HepG2 (cell line): ENCODE results near the gene NFIL3. TPM values are rescaled to one million over a fixed set of nuclear protein-coding genes. Genes with fewer than 3 reads are reported as not detected.

Source experiments
- ARNT ChIP-seq: fragments of 450-650 bp; IDR thresholded peaks from 2 replicates; pipeline ENCODE4 v1.6.1; 2017
- BCL6 ChIP-seq: IDR thresholded peaks from 2 replicates; pipeline ENCODE4 v1.6.1; 2016; ENCODE audit warnings: missing genetic modification reagents, missing compliant biosample characterization
- CENPT ChIP-seq: sonication (generic); formaldehyde crosslinking; IDR thresholded peaks from 2 replicates; pipeline ENCODE4 v1.8.0; 2022; ENCODE audit warnings: low read depth, mild to moderate bottlenecking, moderate library complexity, missing genetic modification reagents
- DR1 ChIP-seq: sonication (generic); formaldehyde crosslinking; IDR thresholded peaks from 2 replicates; pipeline ENCODE4 v1.8.0; 2021; ENCODE audit warnings: mild to moderate bottlenecking, missing genetic modification reagents, inconsistent platforms
- FOXK2 ChIP-seq: fragments of 450-650 bp; IDR thresholded peaks from 2 replicates; pipeline ENCODE4 v1.6.1; 2016
- KDM4B ChIP-seq: sonication (generic); formaldehyde crosslinking; IDR thresholded peaks from 2 replicates; pipeline ENCODE4 v1.4.0; 2020; ENCODE audit warnings: missing genetic modification reagents
- KLF16 ChIP-seq, 2 experiments: sonication (generic) in 1 of 2; formaldehyde crosslinking in 1 of 2; IDR thresholded peaks; 2 replicates each; pipeline versions ENCODE4 v1.6.1 to v1.8.0; 2016 to 2023; ENCODE audit warnings: missing genetic modification reagents in 2 of 2, missing compliant biosample characterization in 1 of 2
- NFE2L1 ChIP-seq: sonication (generic); formaldehyde crosslinking; IDR thresholded peaks from 2 replicates; pipeline ENCODE4 v1.4.0; 2020; ENCODE audit warnings: missing genetic modification reagents, mild to moderate bottlenecking, borderline replicate concordance
- PRDM10 ChIP-seq: sonication (generic); formaldehyde crosslinking; IDR thresholded peaks from 2 replicates; pipeline ENCODE4 v1.4.0; 2020; ENCODE audit warnings: low read depth, missing genetic modification reagents
- RELA ChIP-seq: sonication (generic); formaldehyde crosslinking; IDR thresholded peaks from 2 replicates; pipeline ENCODE4 v1.4.0; 2020; ENCODE audit warnings: missing genetic modification reagents
- SKIL ChIP-seq: sonication (generic); formaldehyde crosslinking; IDR thresholded peaks from 2 replicates; pipeline ENCODE4 v1.8.0; 2022; ENCODE audit warnings: missing genetic modification reagents, mild to moderate bottlenecking, moderate library complexity, borderline replicate concordance
- SNAPC2 ChIP-seq: sonication (generic); formaldehyde crosslinking; IDR thresholded peaks from 2 replicates; pipeline ENCODE4 v1.8.1; 2022; ENCODE audit warnings: mild to moderate bottlenecking, missing genetic modification reagents
- ZBTB33 ChIP-seq: sonication (generic); formaldehyde crosslinking; IDR thresholded peaks from 2 replicates; pipeline ENCODE4 v1.4.0; 2020; ENCODE audit warnings: missing genetic modification reagents
- ZNF121 ChIP-seq: sonication (generic); formaldehyde crosslinking; IDR thresholded peaks from 2 replicates; pipeline ENCODE4 v1.5.0; 2020; ENCODE audit warnings: mild to moderate bottlenecking, missing genetic modification reagents
- ZNF136 ChIP-seq: sonication (generic); formaldehyde crosslinking; IDR thresholded peaks from 2 replicates; pipeline ENCODE4 v1.8.1; 2022; ENCODE audit warnings: low read depth, mild to moderate bottlenecking, moderate library complexity, missing genetic modification reagents
- ZNF263 ChIP-seq: sonication (generic); formaldehyde crosslinking; IDR thresholded peaks from 2 replicates; pipeline ENCODE4 v1.4.0; 2020; ENCODE audit warnings: missing genetic modification reagents
- ZNF317 ChIP-seq: sonication (generic); formaldehyde crosslinking; IDR thresholded peaks from 2 replicates; pipeline ENCODE4 v1.5.0; 2020; ENCODE audit warnings: mild to moderate bottlenecking, missing genetic modification reagents
- ZNF670 ChIP-seq: sonication (generic); formaldehyde crosslinking; IDR thresholded peaks from 2 replicates; pipeline ENCODE4 v1.8.0; 2022; ENCODE audit warnings: mild to moderate bottlenecking, missing genetic modification reagents, borderline replicate concordance
- ZNF704 ChIP-seq: sonication (generic); formaldehyde crosslinking; IDR thresholded peaks from 2 replicates; pipeline ENCODE4 v1.8.1; 2023; ENCODE audit warnings: mild to moderate bottlenecking, inconsistent platforms, moderate library complexity, missing genetic modification reagents, borderline replicate concordance
- ZNF75D ChIP-seq: sonication (generic); formaldehyde crosslinking; IDR thresholded peaks from 2 replicates; pipeline ENCODE4 v1.8.1; 2023; ENCODE audit warnings: missing genetic modification reagents, mild to moderate bottlenecking, borderline replicate concordance
- ZNF850 ChIP-seq: sonication (generic); formaldehyde crosslinking; conservative IDR thresholded peaks from 2 replicates; pipeline ENCODE4 v1.9.0; 2021; ENCODE audit warnings: mild to moderate bottlenecking, missing genetic modification reagents
- polyA plus RNA-seq, 8 experiments: library from polyadenylated mRNA; depleted of rRNA in 3 of 8; stranded (reverse) in 7 of 8; unstranded in 1 of 8; fragments of >200 nt; fragmentation: Illumina TruSeq in 4 of 8; extraction: Trizol in 4 of 8; gene quantifications; 2 replicates each; pipeline versions ENCODE4 v1.2.1 to v1.2.3, GENCODE V29; 2011 to 2016; ENCODE audit warnings: low read depth in 4 of 8, missing spikeins in 1 of 8, mixed read lengths in 1 of 8; ENCODE audit not compliant: insufficient read depth in 1 of 8
- total RNA-seq, 5 experiments: library from RNA; depleted of rRNA; stranded (reverse); fragments of >200 nt; fragmentation: Illumina TruSeq; extraction: Trizol; gene quantifications; 2 replicates each; pipeline ENCODE4 v1.2.3, GENCODE V29; 2016; ENCODE audit warnings: low read depth in 1 of 5

The NFIL3 gene
- total and polyA plus RNA-seq, 2 of the 13 experiments (the other 11 are each of a cell fraction or from before 2014, with no cell fraction given), result 46.6 to 54.2 TPM

- TF ChIP-seq SNAPC2 (0 out of 2 replicates have a peak, but pooled peaks have one; percentile 8), ZNF317 (no peak), KDM4B (CRISPR knock-in tag) (0 out of 2 replicates have a peak, but pooled peaks have one; percentile 19), ZNF136 (CRISPR knock-in tag) (no peak), ZNF263 (CRISPR knock-in tag) (0 out of 2 replicates have a peak, but pooled peaks have one; percentile 14), RELA (CRISPR knock-in tag) (no peak), ZNF704 (CRISPR knock-in tag) (no peak), KLF16 (CRISPR knock-in tag; IDR thresholded peaks at IDR 0.05) (peak in 1 of 2 experiments; percentile 56; a peak in 1 of 4 replicates), ZNF850 (CRISPR knock-in tag) (peak; percentile 36; the same call in 1 of the 2 replicates), NFE2L1 (CRISPR knock-in tag) (no peak), ZNF75D (CRISPR knock-in tag) (0 out of 2 replicates have a peak, but pooled peaks have one; percentile 13), ZBTB33 (peak; percentile 25; the same call in 1 of the 2 replicates), SKIL (CRISPR knock-in tag) (no peak; the same call in 1 of the 2 replicates), PRDM10 (CRISPR knock-in tag) (no peak; the same call in 1 of the 2 replicates), FOXK2 (no peak), CENPT (CRISPR knock-in tag) (no peak), ARNT (no peak), ZNF121 (CRISPR knock-in tag) (no peak), BCL6 (CRISPR knock-in tag) (peak; percentile 9; the same call in 1 of the 2 replicates), ZNF670 (CRISPR knock-in tag) (peak; percentile 78; the same call in 1 of the 2 replicates), DR1 (no peak)
Observed at GRCh38 chr9:91424403-91425176, 958 bp upstream of the NFIL3 start (continued).
